HG03066 (cell line): ENCODE results near the gene CMIP.
"Not testable (repeated sequence)": the region's sequence is repeated elsewhere in the genome, so short reads cannot be mapped to it uniquely, and the experiment has no call there.

Source experiments
- ATAC-seq: cut with Tn5 transposase; IDR thresholded peaks from one replicate; pipeline ENCODE4 v1.9.1; 2021; ENCODE audit warnings: low read depth; ENCODE audit not compliant: unreplicated experiment

The CMIP gene

GRCh38 chr16:81688839-81689238 is 244.2 kb downstream of the CMIP start:
- ATAC-seq = not testable (repeated sequence)

GRCh38 chr16:81692021-81692420 is 247.4 kb downstream of the CMIP start:
- no peak for ATAC-seq

GRCh38 chr16:81692571-81692970 is 248.0 kb downstream of the CMIP start:
- no peak for ATAC-seq

GRCh38 chr16:81693041-81693743 is 248.6 kb downstream of the CMIP start:
- ATAC-seq = no peak

- ATAC-seq = no peak
Measured at GRCh38 chr16:81693744-81694303, 249.2 kb downstream of the CMIP start.

- no peak for ATAC-seq
Measured at GRCh38 chr16:81694494-81695280, 250.1 kb downstream of the CMIP start.

- no peak for ATAC-seq
Measured at GRCh38 chr16:81695321-81696165, 250.9 kb downstream of the CMIP start.

- ATAC-seq = no peak
Measured at GRCh38 chr16:81696166-81696960, 251.8 kb downstream of the CMIP start.

GRCh38 chr16:81696961-81697615 is 252.5 kb downstream of the CMIP start:
- ATAC-seq = no peak

- no peak for ATAC-seq
Measured at GRCh38 chr16:81697616-81698309, 253.2 kb downstream of the CMIP start.

- no peak for ATAC-seq
Measured at GRCh38 chr16:81698310-81698641, 253.7 kb downstream of the CMIP start.

- no peak for ATAC-seq
Measured at GRCh38 chr16:81699596-81699995, 255.0 kb downstream of the CMIP start.

- ATAC-seq = no peak
Measured at GRCh38 chr16:81700071-81700779, 255.6 kb downstream of the CMIP start.

- no peak for ATAC-seq
Measured at GRCh38 chr16:81700780-81701165, 256.2 kb downstream of the CMIP start.

- ATAC-seq = no peak
Measured at GRCh38 chr16:81701296-81701970, 256.8 kb downstream of the CMIP start.

- ATAC-seq = no peak
Measured at GRCh38 chr16:81702506-81702905, 257.9 kb downstream of the CMIP start.

- no peak for ATAC-seq
Measured at GRCh38 chr16:81703177-81704155, 258.9 kb downstream of the CMIP start.
